ENCODE results near the gene SMYD3. TPM values are rescaled to one million over a fixed set of nuclear protein-coding genes. Genes with fewer than 3 reads are reported as not detected.

The SMYD3 gene
- total RNA-seq, 3 donors from 2014 or later = 16.3 to 18.0 (median 16.4) TPM

GRCh38 chr1:245751726-245752470 lies 755.2 kb downstream of the SMYD3 start:
- Histone ChIP-seq H3K4me3 (no peak overlapping the region), H3K9me3 (no peaks in the 10 kb centered on the region), H3K36me3 (ENCODE audit: low read depth) (no peaks in the 10 kb centered on the region), H3K4me1 (ENCODE audit: low read depth) (no peaks in the 10 kb centered on the region)
- intact Hi-C loops (cut with DNase I, micrococcal nuclease) = no loop called here
- ATAC-seq (no peak), DNase-seq (no peak)
- no peak for TF ChIP-seq CTCF (IDR thresholded peaks at IDR 0.05)

DNA sequence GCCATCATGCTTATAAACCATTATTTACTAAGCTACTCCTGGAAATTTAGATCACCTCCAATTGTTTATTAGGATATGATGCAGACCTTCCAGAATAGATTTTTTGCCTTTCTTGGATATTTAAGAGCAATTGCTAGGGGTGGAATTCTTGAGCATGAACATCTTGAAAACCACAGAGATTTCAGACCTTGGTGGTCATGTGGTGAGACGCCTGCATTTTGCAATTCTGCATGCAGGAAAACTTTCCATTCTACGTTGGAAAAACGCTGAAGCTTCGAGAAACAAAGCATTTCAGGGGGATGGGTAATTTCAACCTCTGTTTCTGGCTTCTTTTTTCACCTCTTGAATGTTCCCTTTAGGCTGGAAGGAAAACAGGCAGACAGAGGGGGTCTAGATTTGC lies 756.0 kb downstream of the SMYD3 start:
- Histone ChIP-seq H3K36me3 (ENCODE audit: low read depth) (no peaks in the 10 kb centered on the region), H3K4me1 (ENCODE audit: low read depth) (no peaks in the 10 kb centered on the region), H3K9me3 (no peaks in the 10 kb centered on the region), H3K4me3 (no peak overlapping the region)
- intact Hi-C loops (cut with DNase I, micrococcal nuclease) = no loop called here
- DNase-seq = no peak
- no peak for ATAC-seq
- no peak for TF ChIP-seq CTCF (IDR thresholded peaks at IDR 0.05)

DNA sequence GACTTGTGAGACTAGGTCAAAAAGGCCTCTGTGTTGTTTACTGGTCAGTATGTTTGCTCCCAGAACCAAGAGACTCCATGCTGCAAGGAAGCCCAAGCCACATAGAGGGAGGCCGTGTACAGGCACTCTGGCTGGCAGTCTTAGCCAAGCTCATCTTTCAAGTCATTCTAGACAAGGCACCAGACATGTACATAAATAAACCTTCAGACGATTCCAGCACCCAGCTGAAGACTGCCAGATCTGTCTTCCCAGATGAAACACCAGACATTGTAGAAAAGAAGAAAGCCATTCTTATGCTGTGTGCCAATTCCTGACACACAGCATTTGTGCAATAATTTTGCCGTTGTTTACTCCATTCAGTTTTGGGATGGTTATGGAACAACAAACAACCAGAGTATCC lies 756.8 kb downstream of the SMYD3 start:
- DNase-seq (no peak), ATAC-seq (no peak)
- no peak for TF ChIP-seq CTCF (IDR thresholded peaks at IDR 0.05)
- intact Hi-C loops (cut with DNase I, micrococcal nuclease) = no loop called here
- Histone ChIP-seq H3K4me1 (ENCODE audit: low read depth) (no peaks in the 10 kb centered on the region), H3K4me3 (no peak overlapping the region), H3K9me3 (no peaks in the 10 kb centered on the region), H3K36me3 (ENCODE audit: low read depth) (no peaks in the 10 kb centered on the region)

DNA sequence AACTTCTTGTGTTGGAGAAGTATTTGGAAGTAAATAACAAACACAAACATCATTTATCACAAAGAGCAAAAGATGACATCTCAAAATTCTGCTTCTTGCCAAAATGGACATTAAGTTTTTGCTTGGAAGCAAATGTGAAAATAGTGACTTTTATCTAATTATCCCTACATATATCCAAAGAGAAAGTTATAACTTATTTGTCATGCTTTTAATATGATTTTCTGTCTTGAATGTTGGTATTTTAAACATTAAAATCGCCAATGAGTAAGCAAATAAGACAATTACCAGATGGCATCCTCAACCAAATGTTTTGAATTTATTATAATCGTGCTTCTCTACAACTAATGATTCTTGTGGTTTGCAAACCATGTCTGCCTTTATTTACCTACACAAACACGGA lies 758.0 kb downstream of the SMYD3 start:
- intact Hi-C loops (cut with DNase I, micrococcal nuclease) = no loop called here

GRCh38 chr1:245748646-245749045 lies 758.4 kb downstream of the SMYD3 start:
- intact Hi-C loops (cut with DNase I, micrococcal nuclease) = no loop called here
- Histone ChIP-seq H3K36me3 (ENCODE audit: low read depth) (no peaks in the 10 kb centered on the region), H3K9me3 (no peaks in the 10 kb centered on the region), H3K4me1 (ENCODE audit: low read depth) (no peaks in the 10 kb centered on the region), H3K4me3 (no peak overlapping the region)
- ATAC-seq = no peak
- no peak for TF ChIP-seq CTCF (IDR thresholded peaks at IDR 0.05)
- no peak for DNase-seq

More for the DNA sequence above, 758.0 kb downstream of the SMYD3 start:
- DNase-seq (no peak), ATAC-seq (no peak)
- no peak overlapping the region for H3K4me3 ChIP-seq
- no peak for TF ChIP-seq CTCF (IDR thresholded peaks at IDR 0.05)
- no peaks in the 10 kb centered on the region for H3K36me3 ChIP-seq (ENCODE audit: low read depth)
- H3K9me3 ChIP-seq = no peaks in the 10 kb centered on the region
- no peaks in the 10 kb centered on the region for H3K4me1 ChIP-seq (ENCODE audit: low read depth)

Data from mucosa of descending colon (tissue), 3 donors.